ENCODE measurements around the gene ITGB7. TPM values are rescaled to one million over a fixed set of nuclear protein-coding genes. Genes with fewer than 3 reads are reported as not detected.
A peak's percentile ranks its signal among the peaks of the same experiment; 100 is the strongest.

Gene ITGB7
- total RNA-seq, 6 experiments from 2014 or later: 2.9 to 8.0 (median 3.9) TPM

GRCh38 chr12:53186745-53187144 is 20.3 kb downstream of the ITGB7 start:
- H3K27me3 ChIP-seq: no peaks in the 10 kb centered on the region
- H3K27ac ChIP-seq: no peak overlapping the region
- H3K4me3 ChIP-seq: no peak overlapping the region
- H3K4me1 ChIP-seq: peaks cover 0 to 37% (median 17%) of the 10 kb centered on the region in 4 donors
- 36% methylated on average over 4 of the region's 4 CpGs for WGBS (ENCODE audit: insufficient coverage, low coverage, low lambda C conversion rate, missing lambda C conversion rate)
- intact Hi-C loops (cut with DNase I): no loop called here
- no peaks in the 10 kb centered on the region for H3K9me3 ChIP-seq
- peak in 1 of 3 donors; percentile 28 for DNase-seq
- TF ChIP-seq POLR2A (IDR thresholded peaks at IDR 0.05) (no peak), CTCF (IDR thresholded peaks at IDR 0.05) (no peak)
- peak in 1 of 4 donors; percentile 26 for ATAC-seq
- H3K36me3 ChIP-seq: peaks cover 0 to 57% (median 14%) of the 10 kb centered on the region in 4 donors

GRCh38 chr12:53185582-53186153 is 21.4 kb downstream of the ITGB7 start:
- H3K27me3 ChIP-seq: no peaks in the 10 kb centered on the region
- intact Hi-C loops (cut with DNase I): no loop called here
- TF ChIP-seq POLR2A (IDR thresholded peaks at IDR 0.05) (no peak), CTCF (IDR thresholded peaks at IDR 0.05) (peak; percentile 5 to 13 (median 9))
- peaks cover 0 to 42% (median 20%) of the 10 kb centered on the region in 4 donors for H3K4me1 ChIP-seq
- H3K9me3 ChIP-seq: no peaks in the 10 kb centered on the region
- DNase-seq (no peak), ATAC-seq (no peak)
- 97% methylated on average over 3 of the region's 3 CpGs for WGBS (ENCODE audit: insufficient coverage, low coverage, low lambda C conversion rate, missing lambda C conversion rate)
- peaks cover 0 to 54% (median 14%) of the 10 kb centered on the region in 4 donors for H3K36me3 ChIP-seq
- H3K27ac ChIP-seq: no peak overlapping the region
- no peak overlapping the region for H3K4me3 ChIP-seq

GRCh38 chr12:53184828-53185227 is 22.2 kb downstream of the ITGB7 start:
- intact Hi-C loops (cut with DNase I): no loop called here
- ATAC-seq (no peak), DNase-seq (peak in 1 of 3 donors; percentile 28)
- H3K4me1 ChIP-seq: peaks cover 0 to 43% (median 21%) of the 10 kb centered on the region in 4 donors
- no peaks in the 10 kb centered on the region for H3K9me3 ChIP-seq
- no peak overlapping the region for H3K27ac ChIP-seq
- 81% methylated on average over 3 of the region's 6 CpGs for WGBS (ENCODE audit: insufficient coverage, low coverage, low lambda C conversion rate, missing lambda C conversion rate)
- H3K27me3 ChIP-seq: no peaks in the 10 kb centered on the region
- H3K4me3 ChIP-seq: no peak overlapping the region
- TF ChIP-seq CTCF (IDR thresholded peaks at IDR 0.05) (no peak), POLR2A (IDR thresholded peaks at IDR 0.05) (no peak)
- H3K36me3 ChIP-seq: peaks cover 0 to 54% (median 14%) of the 10 kb centered on the region in 4 donors

GRCh38 chr12:53182903-53183302 is 24.1 kb downstream of the ITGB7 start:
- H3K4me1 ChIP-seq: peaks cover 0 to 55% (median 27%) of the 10 kb centered on the region in 4 donors
- ATAC-seq: no peak
- WGBS (ENCODE audit: insufficient coverage, low coverage, low lambda C conversion rate, missing lambda C conversion rate): 18% methylated on average over 2 of the region's 2 CpGs
- no peaks in the 10 kb centered on the region for H3K27me3 ChIP-seq
- peaks cover 0 to 51% (median 14%) of the 10 kb centered on the region in 4 donors for H3K36me3 ChIP-seq
- H3K9me3 ChIP-seq: no peaks in the 10 kb centered on the region
- H3K4me3 ChIP-seq: no peak overlapping the region
- no peak for TF ChIP-seq POLR2A (IDR thresholded peaks at IDR 0.05)
- no peak for TF ChIP-seq CTCF (IDR thresholded peaks at IDR 0.05)
- peak in 1 of 3 donors; percentile 23 for DNase-seq
- H3K27ac ChIP-seq: no peak overlapping the region
- intact Hi-C loops (cut with DNase I): no loop called here

Data from right lobe of liver (tissue), 6 donors.